Measurements from ENCODE around the gene TGFBR3.

Gene TGFBR3

GRCh38 chr1:91753878-91754277, 132.1 kb downstream of the TGFBR3 start:
- H3K9me3 ChIP-seq (replicated peaks in 1 of 2; ENCODE audit: control insufficient read depth in 2 of 2, insufficient read depth in 1 of 2, low read depth in 1 of 2, low read length in 2 of 2) = peaks cover 0 to 4% of the 10 kb centered on the region in 2 donors
- no peak overlapping the region for H2BK15ac ChIP-seq (ENCODE audit: low read length)
- no peak overlapping the region for H3K14ac ChIP-seq (ENCODE audit: low read length)
- no peak overlapping the region for H2AK5ac ChIP-seq (ENCODE audit: low read depth, low read length)
- H2BK5ac ChIP-seq (ENCODE audit: low read length) = no peak overlapping the region
- H3K79me1 ChIP-seq (ENCODE audit: low read depth, low read length) = no peaks in the 10 kb centered on the region
- no peak overlapping the region for H3K9ac ChIP-seq (ENCODE audit: low read depth, low read length, poor library complexity)
- no peak overlapping the region for H2BK12ac ChIP-seq (ENCODE audit: low read length)
- no peak overlapping the region for H2AFZ ChIP-seq (ENCODE audit: low read length)
- no peak overlapping the region for H4K8ac ChIP-seq (ENCODE audit: low read depth, low read length)
- H3K18ac ChIP-seq (ENCODE audit: low read length) = no peak overlapping the region
- H3K4me2 ChIP-seq (ENCODE audit: insufficient read depth, low read length, poor library complexity, severe bottlenecking) = no peak overlapping the region
- H3K27ac ChIP-seq (replicated peaks; ENCODE audit: low read length) = no peak overlapping the region
- DNase-seq (ENCODE audit: low spot score) = no peak
- no peaks in the 10 kb centered on the region for H3K27me3 ChIP-seq (ENCODE audit: control insufficient read depth in 3 of 3, insufficient read depth in 3 of 3, low read depth in 1 of 3, low read length in 3 of 3)
- no peak overlapping the region for H3K23ac ChIP-seq (ENCODE audit: low read depth, low read length, poor library complexity)
- H3K4me3 ChIP-seq (ENCODE audit: low read length in 2 of 2) = no peak overlapping the region
- no peaks in the 10 kb centered on the region for H3K36me3 ChIP-seq (replicated peaks in 1 of 2; ENCODE audit: control insufficient read depth in 2 of 2, insufficient read depth in 2 of 2, low read length in 2 of 2)
- H3K4ac ChIP-seq (ENCODE audit: low read length) = no peak overlapping the region
- peaks cover 0 to 12% of the 10 kb centered on the region in 2 donors for H3K4me1 ChIP-seq (ENCODE audit: control insufficient read depth in 2 of 2, insufficient read depth in 1 of 2, low read depth in 1 of 2, low read length in 2 of 2)
- H2BK120ac ChIP-seq (ENCODE audit: low read depth, low read length) = no peak overlapping the region
- WGBS, 2 donors (ENCODE audit: extremely low coverage in 2 of 2, insufficient read length in 2 of 2, insufficient replicate concordance in 1 of 2) = no CpG with 5 or more reads among the region's 3 CpGs
- no peak overlapping the region for H4K91ac ChIP-seq (ENCODE audit: low read depth, low read length, poor library complexity)

- Histone ChIP-seq H2BK120ac (ENCODE audit: low read depth, low read length) (no peak overlapping the region), H2AFZ (ENCODE audit: low read length) (no peak overlapping the region), H3K14ac (ENCODE audit: low read length) (no peak overlapping the region), H3K4ac (ENCODE audit: low read length) (no peak overlapping the region), H4K91ac (ENCODE audit: low read depth, low read length, poor library complexity) (no peak overlapping the region), H3K4me2 (ENCODE audit: insufficient read depth, low read length, poor library complexity, severe bottlenecking) (no peak overlapping the region), H2BK5ac (ENCODE audit: low read length) (no peak overlapping the region), H3K27ac (replicated peaks; ENCODE audit: low read length) (no peak overlapping the region), H3K9ac (ENCODE audit: low read depth, low read length, poor library complexity) (no peak overlapping the region), H4K8ac (ENCODE audit: low read depth, low read length) (no peak overlapping the region), H3K23ac (ENCODE audit: low read depth, low read length, poor library complexity) (no peak overlapping the region), H2AK5ac (ENCODE audit: low read depth, low read length) (no peak overlapping the region), H3K79me1 (ENCODE audit: low read depth, low read length) (no peaks in the 10 kb centered on the region), H3K9me3 (replicated peaks in 1 of 2; ENCODE audit: control insufficient read depth in 2 of 2, insufficient read depth in 1 of 2, low read depth in 1 of 2, low read length in 2 of 2) (peaks cover 0 to 10% of the 10 kb centered on the region in 2 donors), H3K4me1 (ENCODE audit: control insufficient read depth in 2 of 2, insufficient read depth in 1 of 2, low read depth in 1 of 2, low read length in 2 of 2) (peaks cover 0 to 12% of the 10 kb centered on the region in 2 donors), H3K36me3 (replicated peaks in 1 of 2; ENCODE audit: control insufficient read depth in 2 of 2, insufficient read depth in 2 of 2, low read length in 2 of 2) (no peaks in the 10 kb centered on the region), H2BK12ac (ENCODE audit: low read length) (no peak overlapping the region), H3K4me3 (ENCODE audit: low read length in 2 of 2) (no peak overlapping the region), H3K18ac (ENCODE audit: low read length) (no peak overlapping the region), H3K27me3 (ENCODE audit: control insufficient read depth in 3 of 3, insufficient read depth in 3 of 3, low read depth in 1 of 3, low read length in 3 of 3) (no peaks in the 10 kb centered on the region), H2BK15ac (ENCODE audit: low read length) (no peak overlapping the region)
- no CpG with 5 or more reads among the region's 2 CpGs for WGBS, 2 donors (ENCODE audit: extremely low coverage in 2 of 2, insufficient read length in 2 of 2, insufficient replicate concordance in 1 of 2)
- DNase-seq (ENCODE audit: low spot score) = no peak
These were observed 133.6 kb downstream of the TGFBR3 start for GRCh38 chr1:91752324-91752723.

- H4K8ac ChIP-seq (ENCODE audit: low read depth, low read length) = no peak overlapping the region
These were observed 134.7 kb downstream of the TGFBR3 start for GRCh38 chr1:91751275-91751674.

GRCh38 chr1:91750398-91750996, 135.5 kb downstream of the TGFBR3 start:
- Histone ChIP-seq H3K4me1 (ENCODE audit: control insufficient read depth in 2 of 2, insufficient read depth in 1 of 2, low read depth in 1 of 2, low read length in 2 of 2) (peaks cover 0 to 12% of the 10 kb centered on the region in 2 donors), H3K27me3 (ENCODE audit: control insufficient read depth in 3 of 3, insufficient read depth in 3 of 3, low read depth in 1 of 3, low read length in 3 of 3) (no peaks in the 10 kb centered on the region), H3K18ac (ENCODE audit: low read length) (no peak overlapping the region), H3K36me3 (replicated peaks in 1 of 2; ENCODE audit: control insufficient read depth in 2 of 2, insufficient read depth in 2 of 2, low read length in 2 of 2) (no peaks in the 10 kb centered on the region), H3K79me1 (ENCODE audit: low read depth, low read length) (no peaks in the 10 kb centered on the region), H3K9me3 (replicated peaks in 1 of 2; ENCODE audit: control insufficient read depth in 2 of 2, insufficient read depth in 1 of 2, low read depth in 1 of 2, low read length in 2 of 2) (peaks cover 4 to 18% of the 10 kb centered on the region in 2 donors), H2BK120ac (ENCODE audit: low read depth, low read length) (no peak overlapping the region), H3K14ac (ENCODE audit: low read length) (no peak overlapping the region), H3K4ac (ENCODE audit: low read length) (no peak overlapping the region), H2BK5ac (ENCODE audit: low read length) (no peak overlapping the region), H2BK15ac (ENCODE audit: low read length) (no peak overlapping the region), H3K4me2 (ENCODE audit: insufficient read depth, low read length, poor library complexity, severe bottlenecking) (no peak overlapping the region), H2BK12ac (ENCODE audit: low read length) (no peak overlapping the region), H2AFZ (ENCODE audit: low read length) (no peak overlapping the region), H4K8ac (ENCODE audit: low read depth, low read length) (no peak overlapping the region), H4K91ac (ENCODE audit: low read depth, low read length, poor library complexity) (no peak overlapping the region), H3K23ac (ENCODE audit: low read depth, low read length, poor library complexity) (no peak overlapping the region), H3K4me3 (ENCODE audit: low read length in 2 of 2) (no peak overlapping the region), H3K27ac (replicated peaks; ENCODE audit: low read length) (no peak overlapping the region), H2AK5ac (ENCODE audit: low read depth, low read length) (no peak overlapping the region), H3K9ac (ENCODE audit: low read depth, low read length, poor library complexity) (no peak overlapping the region)
- no peak for DNase-seq (ENCODE audit: low spot score)
- WGBS, 2 donors (ENCODE audit: extremely low coverage in 2 of 2, insufficient read length in 2 of 2, insufficient replicate concordance in 1 of 2) = 100% methylated on average over 1 of the region's 4 CpGs; no CpG with 5 or more reads in 1 of the 2 donors

More at GRCh38 chr1:91751275-91751674, 134.7 kb downstream of the TGFBR3 start:
- H3K27me3 ChIP-seq (ENCODE audit: control insufficient read depth in 3 of 3, insufficient read depth in 3 of 3, low read depth in 1 of 3, low read length in 3 of 3) = no peaks in the 10 kb centered on the region
- no peak overlapping the region for H3K4me2 ChIP-seq (ENCODE audit: insufficient read depth, low read length, poor library complexity, severe bottlenecking)
- H3K4me3 ChIP-seq (ENCODE audit: low read length in 2 of 2) = peak overlapping the region in 1 of 2 donors; percentile 38
- H4K91ac ChIP-seq (ENCODE audit: low read depth, low read length, poor library complexity) = no peak overlapping the region
- no peak overlapping the region for H2AK5ac ChIP-seq (ENCODE audit: low read depth, low read length)
- H3K4me1 ChIP-seq (ENCODE audit: control insufficient read depth in 2 of 2, insufficient read depth in 1 of 2, low read depth in 1 of 2, low read length in 2 of 2) = peaks cover 0 to 12% of the 10 kb centered on the region in 2 donors
- DNase-seq (ENCODE audit: low spot score) = no peak
- no peak overlapping the region for H3K9ac ChIP-seq (ENCODE audit: low read depth, low read length, poor library complexity)
- H2BK12ac ChIP-seq (ENCODE audit: low read length) = no peak overlapping the region
- no peak overlapping the region for H3K27ac ChIP-seq (replicated peaks; ENCODE audit: low read length)
- no peaks in the 10 kb centered on the region for H3K79me1 ChIP-seq (ENCODE audit: low read depth, low read length)
- H2BK15ac ChIP-seq (ENCODE audit: low read length) = no peak overlapping the region
- H3K36me3 ChIP-seq (replicated peaks in 1 of 2; ENCODE audit: control insufficient read depth in 2 of 2, insufficient read depth in 2 of 2, low read length in 2 of 2) = no peaks in the 10 kb centered on the region
- H2BK5ac ChIP-seq (ENCODE audit: low read length) = no peak overlapping the region
- H3K14ac ChIP-seq (ENCODE audit: low read length) = no peak overlapping the region
- H3K9me3 ChIP-seq (replicated peaks in 1 of 2; ENCODE audit: control insufficient read depth in 2 of 2, insufficient read depth in 1 of 2, low read depth in 1 of 2, low read length in 2 of 2) = peaks cover 4 to 18% of the 10 kb centered on the region in 2 donors
- no CpG with 5 or more reads among the region's 3 CpGs for WGBS, 2 donors (ENCODE audit: extremely low coverage in 2 of 2, insufficient read length in 2 of 2, insufficient replicate concordance in 1 of 2)
- no peak overlapping the region for H2AFZ ChIP-seq (ENCODE audit: low read length)
- no peak overlapping the region for H3K23ac ChIP-seq (ENCODE audit: low read depth, low read length, poor library complexity)
- no peak overlapping the region for H3K18ac ChIP-seq (ENCODE audit: low read length)
- no peak overlapping the region for H3K4ac ChIP-seq (ENCODE audit: low read length)
- H2BK120ac ChIP-seq (ENCODE audit: low read depth, low read length) = no peak overlapping the region

Data from neuronal stem cell (in vitro differentiated cells).